ENCODE measurements around the gene NR4A3. TPM values are rescaled to one million over a fixed set of nuclear protein-coding genes. Genes with fewer than 3 reads are reported as not detected.
"Not testable (repeated sequence)": the region's sequence is repeated elsewhere in the genome, so short reads cannot be mapped to it uniquely, and the experiment has no call there.

The NR4A3 gene
- total and polyA plus RNA-seq, 2 donors: 2.4 to 13.6 TPM

GRCh38 chr9:99835581-99835980 is 13.9 kb downstream of the NR4A3 start:
- H3K27ac ChIP-seq (ENCODE audit: low read depth in 1 of 2, low read length in 1 of 2): no peak overlapping the region
- H3K9me3 ChIP-seq (ENCODE audit: control insufficient read depth in 2 of 2, insufficient read depth in 1 of 2, low read length in 1 of 2): no peaks in the 10 kb centered on the region
- no peak for DNase-seq (ENCODE audit: low read depth in 6 of 9, low spot score in 9 of 9)
- no peak overlapping the region for H3K4me3 ChIP-seq (ENCODE audit: low read length in 2 of 2)
- no peaks in the 10 kb centered on the region for H3K4me1 ChIP-seq (ENCODE audit: control insufficient read depth in 2 of 2, insufficient read depth in 2 of 2, low read length in 2 of 2)
- H3K36me3 ChIP-seq (ENCODE audit: control insufficient read depth in 2 of 2, insufficient read depth in 2 of 2, low read length in 1 of 2): no peaks in the 10 kb centered on the region
- H3K27me3 ChIP-seq (ENCODE audit: control insufficient read depth in 2 of 2, insufficient read depth in 1 of 2, low read length in 1 of 2): peaks cover 4 to 7% of the 10 kb centered on the region in 2 donors

- H3K27me3 ChIP-seq (ENCODE audit: control insufficient read depth in 2 of 2, insufficient read depth in 1 of 2, low read length in 1 of 2): no peaks in the 10 kb centered on the region
- DNase-seq (ENCODE audit: low read depth in 6 of 9, low spot score in 9 of 9): no peak
- no peak overlapping the region for H3K27ac ChIP-seq (ENCODE audit: low read depth in 1 of 2, low read length in 1 of 2)
- WGBS: 94% methylated on average over 1 of the region's 1 CpG
- no peaks in the 10 kb centered on the region for H3K36me3 ChIP-seq (ENCODE audit: control insufficient read depth in 2 of 2, insufficient read depth in 2 of 2, low read length in 1 of 2)
- no peaks in the 10 kb centered on the region for H3K9me3 ChIP-seq (ENCODE audit: control insufficient read depth in 2 of 2, insufficient read depth in 1 of 2, low read length in 1 of 2)
- H3K4me1 ChIP-seq (ENCODE audit: control insufficient read depth in 2 of 2, insufficient read depth in 2 of 2, low read length in 2 of 2): no peaks in the 10 kb centered on the region
- H3K4me3 ChIP-seq (ENCODE audit: low read length in 2 of 2): no peak overlapping the region
Observed at GRCh38 chr9:99840072-99840471, 18.4 kb downstream of the NR4A3 start.

GRCh38 chr9:99845063-99845462 is 23.4 kb downstream of the NR4A3 start:
- H3K9me3 ChIP-seq (ENCODE audit: control insufficient read depth in 2 of 2, insufficient read depth in 1 of 2, low read length in 1 of 2): no peaks in the 10 kb centered on the region
- no peak overlapping the region for H3K4me3 ChIP-seq (ENCODE audit: low read length in 2 of 2)
- H3K36me3 ChIP-seq (ENCODE audit: control insufficient read depth in 2 of 2, insufficient read depth in 2 of 2, low read length in 1 of 2): peaks cover 0 to 3% of the 10 kb centered on the region in 2 donors
- H3K4me1 ChIP-seq (ENCODE audit: control insufficient read depth in 2 of 2, insufficient read depth in 2 of 2, low read length in 2 of 2): peaks cover 3% of the 10 kb centered on the region in 2 donors
- H3K27ac ChIP-seq (ENCODE audit: low read depth in 1 of 2, low read length in 1 of 2): no peak overlapping the region
- no peaks in the 10 kb centered on the region for H3K27me3 ChIP-seq (ENCODE audit: control insufficient read depth in 2 of 2, insufficient read depth in 1 of 2, low read length in 1 of 2)
- DNase-seq (ENCODE audit: low read depth in 6 of 9, low spot score in 9 of 9): no peak
- WGBS: 96% methylated on average over 4 of the region's 4 CpGs

- peaks cover 9 to 13% of the 10 kb centered on the region in 2 donors for H3K4me1 ChIP-seq (ENCODE audit: control insufficient read depth in 2 of 2, insufficient read depth in 2 of 2, low read length in 2 of 2)
- peaks cover 0 to 3% of the 10 kb centered on the region in 2 donors for H3K36me3 ChIP-seq (ENCODE audit: control insufficient read depth in 2 of 2, insufficient read depth in 2 of 2, low read length in 1 of 2)
- no peak for DNase-seq (ENCODE audit: low read depth in 6 of 9, low spot score in 9 of 9)
- no peaks in the 10 kb centered on the region for H3K27me3 ChIP-seq (ENCODE audit: control insufficient read depth in 2 of 2, insufficient read depth in 1 of 2, low read length in 1 of 2)
- no peak overlapping the region for H3K4me3 ChIP-seq (ENCODE audit: low read length in 2 of 2)
- no peaks in the 10 kb centered on the region for H3K9me3 ChIP-seq (ENCODE audit: control insufficient read depth in 2 of 2, insufficient read depth in 1 of 2, low read length in 1 of 2)
- H3K27ac ChIP-seq (ENCODE audit: low read depth in 1 of 2, low read length in 1 of 2): no peak overlapping the region
- WGBS: 97% methylated on average over 7 of the region's 7 CpGs
Observed at GRCh38 chr9:99848447-99848846, 26.8 kb downstream of the NR4A3 start.

GRCh38 chr9:99850736-99851499 is 29.2 kb downstream of the NR4A3 start:
- 26% methylated on average over 2 of the region's 2 CpGs for WGBS

GRCh38 chr9:99851500-99851822 is 29.8 kb downstream of the NR4A3 start:
- DNase-seq (ENCODE audit: low read depth in 6 of 9, low spot score in 9 of 9): peak in 7 of 9 donors; percentile 11 to 61 (median 16)
- Histone ChIP-seq H3K36me3 (ENCODE audit: control insufficient read depth in 2 of 2, insufficient read depth in 2 of 2, low read length in 1 of 2) (no peaks in the 10 kb centered on the region), H3K27me3 (ENCODE audit: control insufficient read depth in 2 of 2, insufficient read depth in 1 of 2, low read length in 1 of 2) (no peaks in the 10 kb centered on the region), H3K27ac (ENCODE audit: low read depth in 1 of 2, low read length in 1 of 2) (no peak overlapping the region), H3K4me1 (ENCODE audit: control insufficient read depth in 2 of 2, insufficient read depth in 2 of 2, low read length in 2 of 2) (peaks cover 9 to 13% of the 10 kb centered on the region in 2 donors), H3K9me3 (ENCODE audit: control insufficient read depth in 2 of 2, insufficient read depth in 1 of 2, low read length in 1 of 2) (no peaks in the 10 kb centered on the region), H3K4me3 (ENCODE audit: low read length in 2 of 2) (no peak overlapping the region)
- WGBS: 2% methylated on average over 2 of the region's 2 CpGs

More at GRCh38 chr9:99850736-99851499, 29.2 kb downstream of the NR4A3 start:
- H3K4me3 ChIP-seq (ENCODE audit: low read length in 2 of 2): no peak overlapping the region
- no peak overlapping the region for H3K27ac ChIP-seq (ENCODE audit: low read depth in 1 of 2, low read length in 1 of 2)
- H3K4me1 ChIP-seq (ENCODE audit: control insufficient read depth in 2 of 2, insufficient read depth in 2 of 2, low read length in 2 of 2): peaks cover 9 to 13% of the 10 kb centered on the region in 2 donors
- no peak for DNase-seq (ENCODE audit: low read depth in 6 of 9, low spot score in 9 of 9)
- H3K9me3 ChIP-seq (ENCODE audit: control insufficient read depth in 2 of 2, insufficient read depth in 1 of 2, low read length in 1 of 2): no peaks in the 10 kb centered on the region
- no peaks in the 10 kb centered on the region for H3K27me3 ChIP-seq (ENCODE audit: control insufficient read depth in 2 of 2, insufficient read depth in 1 of 2, low read length in 1 of 2)
- no peaks in the 10 kb centered on the region for H3K36me3 ChIP-seq (ENCODE audit: control insufficient read depth in 2 of 2, insufficient read depth in 2 of 2, low read length in 1 of 2)

GRCh38 chr9:99852617-99853016 is 30.9 kb downstream of the NR4A3 start:
- WGBS: 47% methylated on average over 4 of the region's 4 CpGs
- Histone ChIP-seq H3K27ac (ENCODE audit: low read depth in 1 of 2, low read length in 1 of 2) (no peak overlapping the region), H3K27me3 (ENCODE audit: control insufficient read depth in 2 of 2, insufficient read depth in 1 of 2, low read length in 1 of 2) (no peaks in the 10 kb centered on the region), H3K4me3 (ENCODE audit: low read length in 2 of 2) (no peak overlapping the region), H3K36me3 (ENCODE audit: control insufficient read depth in 2 of 2, insufficient read depth in 2 of 2, low read length in 1 of 2) (no peaks in the 10 kb centered on the region), H3K4me1 (ENCODE audit: control insufficient read depth in 2 of 2, insufficient read depth in 2 of 2, low read length in 2 of 2) (peaks cover 9 to 13% of the 10 kb centered on the region in 2 donors), H3K9me3 (ENCODE audit: control insufficient read depth in 2 of 2, insufficient read depth in 1 of 2, low read length in 1 of 2) (no peaks in the 10 kb centered on the region)
- DNase-seq (ENCODE audit: low read depth in 6 of 9, low spot score in 9 of 9): no peak

GRCh38 chr9:99855467-99856176 is 33.9 kb downstream of the NR4A3 start:
- DNase-seq (ENCODE audit: low read depth in 6 of 9, low spot score in 9 of 9): no peak
- 96% methylated on average over 8 of the region's 8 CpGs for WGBS
- Histone ChIP-seq H3K9me3 (ENCODE audit: control insufficient read depth in 2 of 2, insufficient read depth in 1 of 2, low read length in 1 of 2) (no peaks in the 10 kb centered on the region), H3K27ac (ENCODE audit: low read depth in 1 of 2, low read length in 1 of 2) (no peak overlapping the region), H3K4me1 (ENCODE audit: control insufficient read depth in 2 of 2, insufficient read depth in 2 of 2, low read length in 2 of 2) (peaks cover 6 to 10% of the 10 kb centered on the region in 2 donors), H3K27me3 (ENCODE audit: control insufficient read depth in 2 of 2, insufficient read depth in 1 of 2, low read length in 1 of 2) (no peaks in the 10 kb centered on the region), H3K4me3 (ENCODE audit: low read length in 2 of 2) (no peak overlapping the region), H3K36me3 (ENCODE audit: control insufficient read depth in 2 of 2, insufficient read depth in 2 of 2, low read length in 1 of 2) (no peaks in the 10 kb centered on the region)

GRCh38 chr9:99857576-99857975 is 35.9 kb downstream of the NR4A3 start:
- not testable (repeated sequence) for H3K4me1 ChIP-seq (ENCODE audit: control insufficient read depth in 2 of 2, insufficient read depth in 2 of 2, low read length in 2 of 2); H3K27me3 ChIP-seq (ENCODE audit: control insufficient read depth in 2 of 2, insufficient read depth in 1 of 2, low read length in 1 of 2); H3K36me3 ChIP-seq (ENCODE audit: control insufficient read depth in 2 of 2, insufficient read depth in 2 of 2, low read length in 1 of 2); H3K9me3 ChIP-seq (ENCODE audit: control insufficient read depth in 2 of 2, insufficient read depth in 1 of 2, low read length in 1 of 2); H3K27ac ChIP-seq (ENCODE audit: low read depth in 1 of 2, low read length in 1 of 2); H3K4me3 ChIP-seq (ENCODE audit: low read length in 2 of 2); DNase-seq (ENCODE audit: low read depth in 6 of 9, low spot score in 9 of 9)
- WGBS: 97% methylated on average over 3 of the region's 3 CpGs

Data from thymus (tissue), 11 donors.